Bone marrow (tissue), 2 donors: ENCODE results near the gene KRT26.

ENCODE experiments used
- DNase-seq, 2 donors: peaks; one replicate each; lab custom pipeline; 2025; lab: John Stamatoyannopoulos, UW

Gene KRT26

GRCh38 chr17:40726919-40727318 lies 45.1 kb downstream of the KRT26 start:
- no peak for DNase-seq

DNA sequence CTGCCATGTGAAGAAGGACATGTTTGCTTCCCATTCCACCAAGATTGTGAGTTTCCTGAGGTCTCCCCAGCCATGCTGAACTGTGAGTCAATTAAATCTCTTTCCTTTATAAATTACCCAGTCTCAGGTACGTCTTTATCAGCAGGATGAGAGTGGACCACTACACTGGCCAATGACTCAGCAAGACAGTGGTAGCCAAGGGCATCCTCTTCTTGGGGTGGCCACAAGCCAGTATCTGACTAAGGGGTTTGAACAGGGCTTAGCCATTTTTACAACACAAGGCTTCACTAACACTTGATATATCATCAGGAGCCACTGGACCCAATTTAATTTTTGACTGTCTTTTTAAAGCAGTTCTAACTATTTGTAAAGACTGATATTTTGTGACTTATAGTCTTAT lies 47.3 kb downstream of the KRT26 start:
- DNase-seq, result no peak

DNA sequence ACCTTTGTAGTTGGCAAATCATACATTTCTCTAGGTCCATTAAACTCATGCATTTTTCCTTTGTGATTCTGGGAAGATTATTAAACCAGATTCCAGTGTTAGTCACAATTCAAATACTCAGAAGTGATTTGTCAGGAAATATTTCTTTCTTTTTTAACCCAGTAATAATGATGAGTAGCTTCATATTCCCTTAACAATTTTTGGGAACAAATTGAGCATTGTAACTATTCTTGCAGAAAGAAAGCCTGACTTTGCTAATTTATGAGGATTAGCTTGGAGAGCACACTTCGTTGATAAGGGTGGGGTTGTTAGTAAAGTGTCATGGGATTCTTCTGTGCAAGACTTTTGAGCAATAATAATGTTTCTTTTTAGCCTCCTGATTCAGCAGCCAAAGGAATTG lies 49.8 kb downstream of the KRT26 start:
- no peak for DNase-seq

GRCh38 chr17:40720899-40721298 lies 51.1 kb downstream of the KRT26 start:
- DNase-seq, result no peak

DNA sequence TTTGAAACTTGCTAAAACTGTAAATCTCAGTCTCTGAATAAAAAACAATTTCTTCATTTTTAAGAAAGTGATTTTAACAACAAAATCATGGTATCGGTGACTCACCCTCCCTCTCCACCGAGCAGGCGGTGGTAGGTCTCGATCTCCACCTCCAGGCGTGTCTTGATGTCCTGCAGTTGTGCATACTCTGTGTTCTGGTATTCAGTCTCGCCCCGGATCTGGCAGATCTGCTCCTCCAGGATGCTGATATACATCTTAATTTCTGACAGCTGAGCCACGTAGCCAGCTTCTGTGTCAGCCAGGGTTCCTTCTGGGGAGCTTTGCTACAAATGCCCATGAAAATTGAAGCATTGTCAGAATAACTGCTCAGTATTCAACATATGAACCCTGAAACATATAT lies 53.1 kb downstream of the KRT26 start:
- no peak for DNase-seq

GRCh38 chr17:40717776-40718175 lies 54.2 kb downstream of the KRT26 start:
- no peak for DNase-seq
